ENCODE results near the gene MAPK7.

Gene MAPK7

GRCh38 chr17:19380481-19381301, 2.4 kb downstream of the MAPK7 start:
- DNase-seq (ENCODE audit: low read depth): no peak

DNA sequence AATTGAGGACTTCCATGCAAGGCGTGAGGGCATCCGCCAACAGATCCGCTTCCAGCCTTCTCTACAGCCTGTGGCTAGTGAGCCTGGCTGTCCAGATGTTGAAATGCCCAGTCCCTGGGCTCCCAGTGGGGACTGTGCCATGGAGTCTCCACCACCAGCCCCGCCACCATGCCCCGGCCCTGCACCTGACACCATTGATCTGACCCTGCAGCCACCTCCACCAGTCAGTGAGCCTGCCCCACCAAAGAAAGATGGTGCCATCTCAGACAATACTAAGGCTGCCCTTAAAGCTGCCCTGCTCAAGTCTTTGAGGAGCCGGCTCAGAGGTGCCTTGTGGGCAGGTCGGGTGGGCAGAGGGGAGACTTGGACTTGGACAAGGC, 3.1 kb downstream of the MAPK7 start:
- DNase-seq (ENCODE audit: low read depth): no peak

GRCh38 chr17:19381741-19382444, 3.6 kb downstream of the MAPK7 start:
- no peak for DNase-seq (ENCODE audit: low read depth)

DNA sequence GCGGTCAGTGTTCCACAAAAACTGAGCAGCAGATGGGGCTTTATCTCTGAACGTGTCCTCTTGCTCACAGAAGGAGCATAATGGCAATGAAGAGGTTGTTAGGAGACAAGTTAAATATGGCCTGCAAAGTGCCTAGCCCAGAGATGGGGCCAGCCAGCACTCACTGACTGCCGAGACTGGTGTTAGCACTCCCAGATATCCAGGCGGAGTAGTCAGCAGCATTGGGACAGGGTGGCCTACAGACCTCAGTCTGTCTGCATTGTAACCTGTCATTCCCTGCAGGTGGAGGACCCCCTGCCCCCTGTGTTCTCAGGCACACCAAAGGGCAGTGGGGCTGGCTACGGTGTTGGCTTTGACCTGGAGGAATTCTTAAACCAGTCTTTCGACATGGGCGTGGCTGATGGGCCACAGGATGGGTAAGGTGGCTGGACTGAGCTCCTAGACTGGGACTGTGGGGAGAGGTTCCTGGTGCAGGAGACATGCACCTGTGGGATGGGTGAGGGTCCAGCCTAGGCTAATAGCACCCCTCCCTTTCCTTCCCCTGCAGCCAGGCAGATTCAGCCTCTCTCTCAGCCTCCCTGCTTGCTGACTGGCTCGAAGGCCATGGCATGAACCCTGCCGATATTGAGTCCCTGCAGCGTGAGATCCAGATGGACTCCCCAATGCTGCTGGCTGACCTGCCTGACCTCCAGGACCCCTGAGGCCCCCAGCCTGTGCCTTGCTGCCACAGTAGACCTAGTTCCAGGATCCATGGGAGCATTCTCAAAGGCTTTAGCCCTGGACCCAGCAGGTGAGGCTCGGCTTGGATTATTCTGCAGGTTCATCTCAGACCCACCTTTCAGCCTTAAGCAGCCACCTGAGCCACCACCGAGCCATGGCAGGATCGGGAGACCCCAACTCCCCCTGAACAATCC, 4.5 kb downstream of the MAPK7 start:
- DNase-seq (ENCODE audit: low read depth): no peak

DNA sequence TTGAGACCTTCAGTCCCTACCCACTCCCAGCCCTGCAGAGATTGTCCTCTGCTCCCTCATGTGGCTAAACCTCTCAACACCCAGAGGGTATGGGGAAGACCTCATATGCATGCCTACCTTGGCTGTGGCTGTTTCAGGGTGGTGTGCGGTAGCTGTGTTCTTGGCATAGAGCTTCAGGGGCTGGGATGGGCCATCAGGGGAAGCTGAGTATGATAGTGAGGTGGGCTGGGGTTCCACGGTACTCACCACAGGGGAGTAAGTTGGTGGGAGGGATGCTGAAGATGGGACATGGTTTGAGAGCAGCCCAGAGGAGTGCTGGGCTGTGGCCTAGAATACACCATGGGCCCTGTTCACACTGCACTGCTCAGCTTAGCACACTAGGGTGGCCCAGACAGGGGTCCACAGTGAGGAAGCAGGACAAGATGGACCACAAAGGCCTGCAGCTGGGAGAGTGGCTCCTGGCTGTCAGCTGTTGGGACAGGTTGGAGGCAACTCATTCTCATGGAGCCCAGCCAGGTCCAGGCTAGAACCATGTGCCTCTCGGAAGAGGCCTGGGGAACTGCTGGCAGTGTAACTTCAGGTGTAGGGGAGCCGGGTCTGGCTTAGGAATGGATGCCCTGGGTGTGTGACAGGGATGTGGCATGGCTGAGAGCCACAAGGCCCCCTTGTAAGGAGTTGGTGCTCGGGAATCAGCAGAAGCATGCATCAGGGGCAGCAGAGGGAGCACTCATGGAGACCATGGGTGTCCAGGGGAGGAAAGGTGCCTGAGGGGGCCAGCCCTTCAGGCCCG, 5.6 kb downstream of the MAPK7 start:
- DNase-seq (ENCODE audit: low read depth): no peak

GRCh38 chr17:19384723-19385391, 6.6 kb downstream of the MAPK7 start:
- DNase-seq (ENCODE audit: low read depth): no peak

DNA sequence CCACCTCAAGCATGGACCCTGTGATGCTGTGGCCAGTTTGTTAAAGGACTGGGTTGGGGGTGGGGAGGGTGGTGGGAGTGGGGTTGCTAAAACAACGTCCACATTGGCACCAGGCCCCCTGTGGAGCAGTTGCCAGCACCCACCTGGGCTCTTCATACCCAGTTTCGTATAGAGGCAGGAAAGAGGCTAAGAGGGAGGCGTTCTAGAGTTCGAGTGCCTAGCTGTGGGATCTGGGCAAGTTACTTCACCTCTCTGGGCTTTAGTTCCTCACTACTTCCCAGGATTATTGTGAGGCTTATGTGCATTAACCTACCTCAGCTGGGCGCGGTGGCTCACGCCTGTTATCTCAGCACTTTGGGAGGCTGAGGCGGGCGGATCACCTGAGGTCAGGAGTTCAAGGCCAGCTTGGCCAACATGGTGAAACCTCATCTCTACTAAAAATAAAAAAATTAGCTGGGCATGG, 7.3 kb downstream of the MAPK7 start:
- no peak for DNase-seq (ENCODE audit: low read depth)

DNA sequence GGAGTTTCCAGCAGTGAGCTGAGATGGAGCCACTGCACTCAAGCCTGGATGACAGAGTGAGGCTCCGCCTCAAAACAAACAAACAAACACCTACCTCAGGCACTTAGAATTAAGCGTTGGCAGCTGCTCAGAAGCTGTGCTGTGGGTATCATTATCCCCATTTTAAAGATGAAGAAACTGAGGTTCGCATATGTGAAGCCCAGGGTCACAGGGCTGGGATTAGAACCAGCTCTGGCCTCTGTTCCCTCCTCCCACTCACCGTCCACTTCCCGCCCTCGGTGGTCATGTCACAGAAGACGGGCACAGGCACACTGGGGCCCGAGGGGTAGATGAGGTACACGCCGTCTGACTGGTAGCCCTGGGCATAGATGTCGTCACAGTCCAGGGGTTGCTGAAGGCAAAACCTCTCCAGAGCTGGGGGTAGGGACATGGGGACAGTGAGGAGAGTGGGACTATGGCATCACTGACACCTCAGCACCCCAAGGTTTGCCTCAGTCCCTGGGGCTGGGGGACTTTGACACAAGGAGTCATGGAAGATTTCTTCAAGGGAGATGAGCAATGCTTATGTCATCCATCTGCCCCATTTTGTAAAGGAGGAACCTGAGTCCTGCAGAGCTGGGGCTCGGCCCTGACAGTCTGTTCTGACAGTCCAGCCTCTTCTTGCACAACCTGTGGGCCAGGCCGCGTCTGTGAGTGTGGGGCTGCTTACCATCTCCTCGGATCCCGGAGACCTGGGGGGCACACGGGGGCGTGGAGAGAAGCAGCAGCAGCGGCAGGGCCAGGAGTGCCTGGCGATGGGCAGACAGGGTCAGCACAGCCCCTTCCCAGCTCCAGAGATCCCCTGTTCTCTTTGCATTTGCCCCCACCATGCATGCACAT, 8.0 kb downstream of the MAPK7 start:
- no peak for DNase-seq (ENCODE audit: low read depth)

- no peak for DNase-seq (ENCODE audit: low read depth)
Measured at GRCh38 chr17:19386974-19387920, 8.9 kb downstream of the MAPK7 start, which contains the start of gene MFAP4. TSS of gene MFAP4 (minus strand) at chr17:19387190. CDS start at chr17:19387155, 35 bp downstream.

DNA sequence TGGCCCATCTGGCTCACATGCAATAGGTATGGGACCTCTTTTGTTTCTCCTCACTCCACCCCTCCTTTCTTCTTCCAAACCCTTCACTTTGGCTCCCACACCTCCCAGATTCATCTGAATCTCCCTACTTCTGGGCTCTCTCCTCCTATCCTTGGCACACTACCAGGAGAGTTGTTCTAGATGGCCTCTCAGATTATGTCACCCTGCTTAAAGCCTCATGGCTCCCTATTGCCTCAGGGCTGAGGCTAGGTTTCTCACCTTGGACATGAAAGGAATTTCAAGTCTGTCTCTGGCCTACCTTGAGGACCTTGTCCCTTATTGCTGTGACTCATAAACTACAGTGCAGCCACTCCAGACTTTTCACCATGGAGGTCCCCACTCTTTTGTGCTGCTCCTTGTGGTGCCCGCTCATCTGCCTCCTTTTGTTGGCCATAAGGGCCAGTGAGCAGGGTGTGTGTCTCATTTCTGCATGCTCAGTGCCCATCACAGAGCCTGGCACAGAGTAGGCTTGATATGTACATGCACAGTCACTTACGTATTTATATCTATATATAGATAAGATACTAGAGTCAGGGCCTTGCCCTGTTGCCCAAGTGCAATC, 9.7 kb downstream of the MAPK7 start:
- no peak for DNase-seq (ENCODE audit: low read depth)

DNA sequence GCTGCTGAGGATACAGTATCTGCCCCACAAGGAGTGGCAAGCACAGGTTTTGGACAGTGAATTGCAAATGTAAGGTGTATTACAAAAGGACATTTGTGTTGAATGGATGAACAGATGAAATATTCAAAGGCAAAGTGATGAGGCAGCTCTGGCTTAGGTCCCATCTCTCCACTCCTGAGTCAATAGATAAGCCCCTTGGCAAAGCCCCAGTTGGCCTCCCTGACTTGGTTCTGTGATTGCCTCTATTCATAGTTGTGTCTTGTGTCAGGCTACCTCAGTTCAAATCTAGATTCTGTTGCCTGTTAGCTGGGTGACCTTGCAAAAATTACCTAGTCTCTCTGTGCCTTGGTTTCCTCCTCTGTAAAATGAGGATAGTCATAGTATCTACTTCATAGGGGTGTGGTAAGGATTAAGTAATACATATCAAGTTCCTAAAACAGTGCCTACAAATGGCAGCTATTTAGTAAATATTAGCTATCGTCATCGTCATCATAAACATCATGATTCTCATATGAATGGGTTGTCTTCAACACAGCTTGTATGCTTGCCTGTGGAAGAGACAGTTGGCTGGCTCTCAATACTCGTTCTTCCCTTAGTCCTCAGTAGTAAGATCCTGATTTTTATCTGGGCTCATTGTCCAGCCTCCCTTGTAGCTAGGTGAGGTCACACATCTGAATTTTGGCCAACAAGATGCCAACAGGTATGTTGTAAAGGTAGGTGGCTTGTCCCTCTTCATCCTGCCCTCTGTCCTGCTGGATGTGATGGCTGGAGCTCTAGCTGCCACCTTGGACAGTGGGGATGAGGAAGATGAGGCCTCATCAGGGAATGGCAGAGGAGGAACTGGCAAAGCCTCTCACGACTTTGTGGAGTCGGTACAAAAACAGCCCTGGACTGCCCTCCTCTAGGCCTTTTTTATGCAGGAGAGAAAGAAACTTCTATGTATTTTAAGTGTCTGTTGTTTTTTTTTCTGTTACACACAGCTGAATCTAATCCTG, 10.8 kb downstream of the MAPK7 start:
- DNase-seq (ENCODE audit: low read depth): no peak

DNA sequence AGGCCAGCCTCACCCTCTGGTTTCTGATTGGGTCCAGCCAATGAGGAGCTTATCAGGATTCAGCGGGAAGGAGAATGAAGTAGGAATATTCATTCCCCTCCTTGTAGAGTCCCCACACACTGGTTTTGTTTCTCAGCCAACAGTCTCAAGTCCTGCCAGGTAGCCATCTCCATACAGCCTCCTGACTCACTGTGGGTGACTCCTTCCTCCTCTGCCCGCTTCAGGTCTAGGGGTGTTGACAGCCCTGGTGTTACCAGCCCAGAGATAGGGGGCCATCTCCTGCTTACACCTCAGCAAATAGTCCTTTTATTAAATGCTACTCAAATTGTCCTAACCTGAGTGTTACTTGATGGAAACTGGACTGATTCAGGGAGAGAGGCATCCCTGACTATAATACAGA, 12.7 kb downstream of the MAPK7 start:
- DNase-seq (ENCODE audit: low read depth): no peak

DNA sequence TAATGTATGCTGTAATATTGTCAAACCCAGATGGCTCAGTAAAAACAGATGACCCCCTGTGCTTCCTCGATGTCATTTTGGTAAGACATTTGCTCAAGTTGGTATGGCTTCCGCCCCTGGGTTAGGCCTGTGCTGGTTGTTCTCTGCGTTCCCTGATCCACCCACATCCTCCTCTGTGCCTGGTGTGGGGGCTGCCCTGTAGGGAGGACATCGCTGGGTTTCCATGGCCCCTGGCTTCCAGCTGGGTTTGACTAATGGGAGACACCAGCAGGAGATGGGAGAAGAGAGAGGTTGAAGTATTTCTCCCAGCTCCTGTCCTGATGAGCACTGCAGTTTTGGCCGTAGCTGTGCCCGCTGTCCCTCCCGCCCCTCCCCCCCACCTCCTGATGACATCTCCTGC, 13.1 kb downstream of the MAPK7 start:
- DNase-seq (ENCODE audit: low read depth): no peak

- no peak for DNase-seq (ENCODE audit: low read depth)
Measured at GRCh38 chr17:19392303-19392702, 14.0 kb downstream of the MAPK7 start.

- DNase-seq (ENCODE audit: low read depth): no peak
Measured at GRCh38 chr17:19397556-19398041, 19.3 kb downstream of the MAPK7 start.

DNA sequence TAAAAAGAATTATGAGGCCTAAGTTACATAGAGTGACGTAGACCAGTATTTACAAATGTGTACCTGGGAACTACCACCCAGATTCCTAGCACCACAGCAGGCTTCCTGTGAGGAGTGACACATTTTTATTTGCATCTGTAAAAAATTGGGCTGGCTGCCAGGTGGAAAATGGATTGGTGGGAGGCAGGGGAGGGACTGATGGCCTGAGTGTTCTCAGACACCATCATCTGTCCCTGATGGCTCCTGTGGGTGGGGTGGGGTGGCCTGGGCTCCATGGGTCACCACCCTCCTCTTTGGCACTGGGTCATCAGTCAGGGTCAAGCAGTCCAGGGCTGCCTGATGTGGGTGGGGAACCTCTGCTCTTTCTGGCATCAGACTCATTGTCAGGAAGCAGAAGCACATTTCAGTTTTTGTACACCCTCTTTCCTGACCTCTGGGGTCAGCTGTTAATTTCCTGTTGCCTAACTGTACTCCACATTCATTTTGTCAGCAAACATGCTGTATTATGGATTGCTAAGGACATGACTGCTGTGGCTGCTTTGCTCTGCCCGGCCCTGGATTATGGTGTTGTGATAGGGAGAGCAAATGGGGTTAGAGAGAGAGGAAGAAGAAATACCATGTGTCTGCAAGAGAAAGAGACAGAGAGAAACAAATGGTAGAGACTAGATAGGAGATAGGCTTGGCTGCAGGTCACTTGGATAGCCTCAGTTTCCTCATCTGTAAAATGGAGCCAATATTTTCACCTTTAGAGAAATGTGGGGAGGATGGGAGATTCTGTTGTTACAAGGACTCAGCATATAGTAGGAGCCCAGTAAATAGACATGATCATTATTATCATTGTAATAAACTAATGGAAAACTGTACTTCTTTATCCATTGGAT, 20.2 kb downstream of the MAPK7 start:
- no peak for DNase-seq (ENCODE audit: low read depth)

Measured in stimulated activated CD8-positive, alpha-beta memory T cell treated with anti-CD3 and anti-CD28 coated beads, Interleukin-7, amount 100 ng/mL, for 24 hours (primary cell).